A549 treated with CORT108297 at 1 μM for 4 hours (cell line): ENCODE data around the gene ALLC. TPM values are rescaled to one million over a fixed set of nuclear protein-coding genes. Genes with fewer than 3 reads are reported as not detected.

Experiments
- total RNA-seq: library from RNA; stranded (reverse); fragments of 200-300 nt; extraction: Qiagen RNA extraction; gene quantifications from 5 replicates; pipeline ENCODE4 v1.2.3, GENCODE V29; 2022

ALLC gene
- total RNA-seq: 0.06 to 0.13 TPM (median 0.12 TPM) in 4 of 5 replicates, not detected in the other

GRCh38 chr2:3657881-3658280, at the start of gene ALLC:
TSS of gene ALLC (plus strand) at chr2:3658200. CDS start at chr2:3671158, 12,958 bp downstream.

GRCh38 chr2:3703236-3703756, 45.3 kb downstream of the ALLC start, which contains the start of gene DCDC2C:
TSS of gene DCDC2C (plus strand) at chr2:3703575. CDS start at chr2:3703752, 177 bp downstream.

Other genes with a start within 250 kb of the ALLC start
- gene ADI1, start 138.7 kb upstream of the ALLC start, total RNA-seq: 53.1 to 64.3 TPM (median 54.6 TPM) in 5 replicates
- gene RNASEH1, start 99.9 kb upstream of the ALLC start, total RNA-seq: 45.7 to 58.0 TPM (median 52.0 TPM) in 5 replicates
- 2,916 to 4,264 TPM (median 2,985 TPM) in 5 replicates for gene RPS7, start 82.9 kb upstream of the ALLC start, total RNA-seq
- 0.50 to 0.62 TPM (median 0.55 TPM) in 5 replicates for gene COLEC11, start 63.1 kb upstream of the ALLC start, total RNA-seq
- 0.22 to 0.55 TPM (median 0.52 TPM) in 5 replicates for gene DCDC2C, start 45.4 kb downstream of the ALLC start, total RNA-seq